ENCODE measurements around the gene CCDC152.
"Not testable (repeated sequence)": the region's sequence is repeated elsewhere in the genome, so short reads cannot be mapped to it uniquely, and the experiment has no call there.

- TF ChIP-seq POLR2A (IDR thresholded peaks at IDR 0.05): not testable (repeated sequence)
- TF ChIP-seq, protein P1, sequence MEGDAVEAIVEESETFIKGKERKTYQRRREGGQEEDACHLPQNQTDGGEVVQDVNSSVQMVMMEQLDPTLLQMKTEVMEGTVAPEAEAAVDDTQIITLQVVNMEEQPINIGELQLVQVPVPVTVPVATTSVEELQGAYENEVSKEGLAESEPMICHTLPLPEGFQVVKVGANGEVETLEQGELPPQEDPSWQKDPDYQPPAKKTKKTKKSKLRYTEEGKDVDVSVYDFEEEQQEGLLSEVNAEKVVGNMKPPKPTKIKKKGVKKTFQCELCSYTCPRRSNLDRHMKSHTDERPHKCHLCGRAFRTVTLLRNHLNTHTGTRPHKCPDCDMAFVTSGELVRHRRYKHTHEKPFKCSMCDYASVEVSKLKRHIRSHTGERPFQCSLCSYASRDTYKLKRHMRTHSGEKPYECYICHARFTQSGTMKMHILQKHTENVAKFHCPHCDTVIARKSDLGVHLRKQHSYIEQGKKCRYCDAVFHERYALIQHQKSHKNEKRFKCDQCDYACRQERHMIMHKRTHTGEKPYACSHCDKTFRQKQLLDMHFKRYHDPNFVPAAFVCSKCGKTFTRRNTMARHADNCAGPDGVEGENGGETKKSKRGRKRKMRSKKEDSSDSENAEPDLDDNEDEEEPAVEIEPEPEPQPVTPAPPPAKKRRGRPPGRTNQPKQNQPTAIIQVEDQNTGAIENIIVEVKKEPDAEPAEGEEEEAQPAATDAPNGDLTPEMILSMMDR (IDR thresholded peaks at IDR 0.05): not testable (repeated sequence)
Measured at GRCh38 chr5:42734531-42735058, 22.0 kb upstream of the CCDC152 start.

Measured in vagina (tissue), 2 donors.